GM12878 (cell line): Measurements from ENCODE around the gene NAV3. TPM values are rescaled to one million over a fixed set of nuclear protein-coding genes. Genes with fewer than 3 reads are reported as not detected.

Experiments used
- ATAC-seq: fragments of 200-7000 bp; cut with Tn5 transposase; 3 replicates; pipeline ENCODE4 v1.9.1; 2020; ENCODE audit warnings: mild to moderate bottlenecking, moderate library complexity
- BruUV-seq: library from RNA; stranded (reverse); fragments of 400-500 nt; replicated peaks from 2 replicates; lab custom pipeline; 2021; lab: Mats Ljungman, UMichigan
- CTCF ChIA-PET: fragments of 300-600 bp; sonication (Branson Sonifier 250); formaldehyde crosslinking; extraction: SDS; loops from one replicate; lab custom pipeline; 2021; ENCODE audit warnings: inconsistent platforms; lab: Yijun Ruan, JAX
- POLR2A ChIA-PET: fragments of 350-600 bp; formaldehyde crosslinking; extraction: SDS; loops from one replicate; lab custom pipeline; 2021; ENCODE audit warnings: inconsistent platforms; lab: Charles Lee
- RAD21 ChIA-PET: fragments of 300-600 bp; sonication (Branson Sonifier 250); formaldehyde crosslinking; loops from one replicate; lab custom pipeline; 2023; ENCODE audit warnings: antibody characterized with exemption; ENCODE audit not compliant: unreplicated experiment; lab: Charles Lee
- SMC1A ChIA-PET: fragments of 300-600 bp; sonication (Branson Sonifier 250); formaldehyde crosslinking; loops from one replicate; lab custom pipeline; 2023; ENCODE audit not compliant: unreplicated experiment, uncharacterized antibody; lab: Charles Lee
- DNase-seq: peaks from one replicate; pipeline ENCODE4 v3.0.0-alpha.2; 2011; ENCODE audit warnings: low read depth, low spot score
- FAIRE-seq: peaks from 3 replicates; lab custom pipeline; 2011; peaks lifted over from hg19 to GRCh38; lab: Jason Lieb, UNC
- H2AFZ ChIP-seq: 2 replicates; pipeline ENCODE4 v1.6.0; 2011; ENCODE audit warnings: low read depth, low read length, control low read depth; ENCODE audit not compliant: control insufficient read depth
- H3K27ac ChIP-seq: 2 replicates; pipeline ENCODE4 v1.5.1; 2011; ENCODE audit warnings: control low read depth; ENCODE audit not compliant: control insufficient read depth, insufficient read depth
- H3K27me3 ChIP-seq, 2 experiments: replicated peaks in 1 of 2; 2 replicates each; pipeline versions ENCODE4 v1.6.0 to v1.6.1; 2011; ENCODE audit warnings: low read length in 1 of 2; ENCODE audit not compliant: control insufficient read depth in 2 of 2, insufficient read depth in 2 of 2
- H3K36me3 ChIP-seq, 2 experiments: 2 replicates each; pipeline ENCODE4 v1.5.1; 2011; ENCODE audit warnings: low read length in 1 of 2; ENCODE audit not compliant: control insufficient read depth in 2 of 2, insufficient read depth in 2 of 2
- H3K4me1 ChIP-seq: 2 replicates; pipeline ENCODE4 v1.6.1; 2011; ENCODE audit warnings: mild to moderate bottlenecking, low read length, moderate library complexity, mixed read lengths; ENCODE audit not compliant: control insufficient read depth, insufficient read depth
- H3K4me2 ChIP-seq: 2 replicates; pipeline ENCODE4 v1.6.0; 2011; ENCODE audit warnings: control low read depth; ENCODE audit not compliant: control insufficient read depth, insufficient read depth
- H3K4me3 ChIP-seq: fragments of 200-600 bp; sonication (generic); 2 replicates; pipeline ENCODE4 v1.5.1; 2016
- H3K79me2 ChIP-seq: 2 replicates; pipeline ENCODE4 v1.6.0; 2011; ENCODE audit warnings: low read length; ENCODE audit not compliant: control insufficient read depth, insufficient read depth
- H3K9ac ChIP-seq: 2 replicates; pipeline ENCODE4 v1.8.0; 2011; ENCODE audit warnings: low read length, control low read depth, mixed read lengths; ENCODE audit not compliant: control insufficient read depth, insufficient read depth
- H3K9me3 ChIP-seq: replicated peaks from 3 replicates; pipeline ENCODE4 v1.5.1; 2011; ENCODE audit warnings: mild to moderate bottlenecking, low read length; ENCODE audit not compliant: control insufficient read depth, insufficient read depth
- H4K20me1 ChIP-seq: 2 replicates; pipeline ENCODE4 v1.6.0; 2011; ENCODE audit not compliant: control insufficient read depth, insufficient read depth
- E2F4 ChIP-seq: IDR thresholded peaks from 2 replicates; pipeline ENCODE4 v1.6.1; 2012; ENCODE audit warnings: low read depth, low read length, improper control_type of control experiment
- EGR1 ChIP-seq, 2 experiments: IDR thresholded peaks; 1 replicate in 1 of 2; 2 replicates in 1 of 2; pipeline ENCODE4 v1.6.1; 2011 to 2012; ENCODE audit warnings: low read depth in 2 of 2, low read length in 2 of 2, borderline replicate concordance in 1 of 2, mild to moderate bottlenecking in 1 of 2, moderate library complexity in 1 of 2
- GATAD2B ChIP-seq: fragments of 450-650 bp; conservative IDR thresholded peaks from 2 replicates; pipeline ENCODE4 v1.6.1; 2017; ENCODE audit warnings: low read depth, mild to moderate bottlenecking, moderate library complexity
- MEF2A ChIP-seq: IDR thresholded peaks from 2 replicates; pipeline ENCODE4 v1.6.1; 2011; ENCODE audit warnings: low read depth, mild to moderate bottlenecking, low read length, moderate library complexity; ENCODE audit not compliant: insufficient read depth
- NRF1 ChIP-seq: conservative IDR thresholded peaks from 2 replicates; pipeline ENCODE4 v1.6.1; 2011; ENCODE audit warnings: mild to moderate bottlenecking, low read depth, low read length, improper control_type of control experiment
- SREBF2 ChIP-seq: IDR thresholded peaks from 2 replicates; pipeline ENCODE4 v1.6.1; 2012; ENCODE audit warnings: mild to moderate bottlenecking, low read length
- TCF7 ChIP-seq: IDR thresholded peaks from 2 replicates; pipeline ENCODE4 v1.6.1; 2014; ENCODE audit warnings: antibody characterized with exemption, borderline replicate concordance
- WGBS: methylation state at CpG from one replicate; pipeline ENCODE4 v1.1.6; 2016; ENCODE audit warnings: low lambda C conversion rate; ENCODE audit not compliant: insufficient replicate concordance, insufficient coverage; ENCODE audit errors: missing lambda C conversion rate; 5-methylcytosine and 5-hydroxymethylcytosine counted together
- in situ Hi-C: fragments of 300-500 bp; cut with MboI; formaldehyde crosslinking; loops from 9 replicates; pipeline ENCODE4 v1.14.3; 2018; ENCODE audit warnings: mixed read lengths
- intact Hi-C: fragments of 100-400 bp; cut with micrococcal nuclease; formaldehyde crosslinking; loops from one replicate; pipeline ENCODE4 v1.14.2; 2022; ENCODE audit not compliant: unreplicated experiment
- polyA plus RNA-seq, 11 experiments: library from polyadenylated mRNA; depleted of rRNA in 4 of 11; unstranded in 6 of 11; stranded (reverse) in 5 of 11; fragments of >200 nt; fragmentation: Nextera tagmentation in 4 of 11; fragmentation: Illumina TruSeq in 1 of 11; extraction: Ambion mirVana in 4 of 11; extraction: Trizol in 1 of 11; gene quantifications; 1 replicate in 1 of 11; 2 replicates in 10 of 11; pipeline versions ENCODE4 v1.2.1 to v1.2.3, GENCODE V29; 2011 to 2016; ENCODE audit warnings: inconsistent platforms in 2 of 11, missing spikeins in 2 of 11, low read depth in 1 of 11
- total RNA-seq, 4 experiments: library from RNA; depleted of rRNA in 3 of 4; stranded (reverse); fragments of >200 nt in 3 of 4; fragmentation: Illumina TruSeq in 1 of 4; extraction: Trizol in 1 of 4; gene quantifications; 2 replicates each; pipeline versions ENCODE4 v1.2.1 to v1.2.3, GENCODE V29; 2013 to 2021
- TF ChIP-seq, protein P1 (sequence below): fragments of 450-650 bp; conservative IDR thresholded peaks from 2 replicates; pipeline ENCODE4 v1.6.1; 2017; ENCODE audit warnings: mild to moderate bottlenecking, moderate library complexity

NAV3 gene
- total and polyA plus RNA-seq, 10 of the 15 experiments (the other 5 are each of a cell fraction or from before 2014, with no cell fraction given), result 0.05 to 0.51 (median 0.22) TPM; not detected in 1

GRCh38 chr12:78236264-78236663 is 405.6 kb downstream of the NAV3 start:
- BruUV-seq, result no TSS peak
- no peaks in the 10 kb centered on the region for H3K27me3 ChIP-seq
- H3K9me3 ChIP-seq, result no peaks in the 10 kb centered on the region
- SMC1A ChIA-PET, result no interaction called here
- CTCF ChIA-PET, result no interaction called here
- H3K79me2 ChIP-seq, result no peaks in the 10 kb centered on the region
- no peak for TF ChIP-seq SREBF2
- TF ChIP-seq MEF2A, result no peak
- intact Hi-C loops, result no loop called here
- no peaks in the 10 kb centered on the region for H4K20me1 ChIP-seq
- H3K27ac ChIP-seq, result no peak overlapping the region
- no peaks in the 10 kb centered on the region for H3K4me1 ChIP-seq
- POLR2A ChIA-PET, result no interaction called here
- no peak overlapping the region for H3K9ac ChIP-seq
- 0% methylated on average over 1 of the region's 1 CpG for WGBS
- no peak for DNase-seq
- no peak overlapping the region for H2AFZ ChIP-seq
- in situ Hi-C loops, result no loop called here
- RAD21 ChIA-PET, result no interaction called here
- no peak for FAIRE-seq
- H3K36me3 ChIP-seq, result no peaks in the 10 kb centered on the region
- ATAC-seq, result no peak
- H3K4me3 ChIP-seq, result no peak overlapping the region
- H3K4me2 ChIP-seq, result no peak overlapping the region

DNA sequence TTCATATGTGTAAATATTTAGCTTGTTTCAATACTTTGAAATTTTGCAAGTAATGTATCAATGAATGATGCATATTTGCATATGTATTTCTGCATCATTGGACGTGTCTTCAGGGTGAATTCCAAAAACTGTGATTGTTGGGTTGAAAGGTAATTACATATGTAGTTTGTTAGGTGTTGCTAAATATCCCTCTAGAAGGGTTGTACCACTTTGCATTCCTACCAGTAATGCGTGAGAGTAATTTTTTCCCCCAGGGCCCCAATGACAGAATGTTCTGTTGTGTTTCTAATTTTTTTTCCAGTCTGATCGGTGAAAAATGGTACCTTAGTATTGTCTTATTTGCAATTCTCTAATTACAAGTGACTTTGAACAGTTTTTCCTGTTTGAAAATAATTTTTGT is 408.9 kb downstream of the NAV3 start:
- no peak overlapping the region for H3K4me2 ChIP-seq
- no peaks in the 10 kb centered on the region for H3K79me2 ChIP-seq
- ChIA-PET RAD21 (no interaction called here), CTCF (interaction anchor here (2.0 to 2.1 kb wide), 2 partner anchors 10 to 93 kb away, joined by 5 read pairs; no protein-coding TSS in a partner anchor), POLR2A (no interaction called here), SMC1A (no interaction called here)
- 2% methylated on average over 3 of the region's 3 CpGs for WGBS
- no peaks in the 10 kb centered on the region for H3K9me3 ChIP-seq
- ATAC-seq (no peak), DNase-seq (no peak), FAIRE-seq (no peak)
- TF ChIP-seq E2F4 (no peak), GATAD2B (no peak), EGR1 (IDR thresholded peaks at IDR 0.05; ENCODE audit: borderline replicate concordance in 1 of 2, low read depth in 2 of 2, low read length in 2 of 2) (no peak), TCF7 (no peak), NRF1 (no peak)
- TF ChIP-seq, protein P1, sequence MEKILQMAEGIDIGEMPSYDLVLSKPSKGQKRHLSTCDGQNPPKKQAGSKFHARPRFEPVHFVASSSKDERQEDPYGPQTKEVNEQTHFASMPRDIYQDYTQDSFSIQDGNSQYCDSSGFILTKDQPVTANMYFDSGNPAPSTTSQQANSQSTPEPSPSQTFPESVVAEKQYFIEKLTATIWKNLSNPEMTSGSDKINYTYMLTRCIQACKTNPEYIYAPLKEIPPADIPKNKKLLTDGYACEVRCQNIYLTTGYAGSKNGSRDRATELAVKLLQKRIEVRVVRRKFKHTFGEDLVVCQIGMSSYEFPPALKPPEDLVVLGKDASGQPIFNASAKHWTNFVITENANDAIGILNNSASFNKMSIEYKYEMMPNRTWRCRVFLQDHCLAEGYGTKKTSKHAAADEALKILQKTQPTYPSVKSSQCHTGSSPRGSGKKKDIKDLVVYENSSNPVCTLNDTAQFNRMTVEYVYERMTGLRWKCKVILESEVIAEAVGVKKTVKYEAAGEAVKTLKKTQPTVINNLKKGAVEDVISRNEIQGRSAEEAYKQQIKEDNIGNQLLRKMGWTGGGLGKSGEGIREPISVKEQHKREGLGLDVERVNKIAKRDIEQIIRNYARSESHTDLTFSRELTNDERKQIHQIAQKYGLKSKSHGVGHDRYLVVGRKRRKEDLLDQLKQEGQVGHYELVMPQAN, result no peak
- H3K27ac ChIP-seq, result no peak overlapping the region
- H3K9ac ChIP-seq, result no peak overlapping the region
- H3K27me3 ChIP-seq, result no peaks in the 10 kb centered on the region
- H3K36me3 ChIP-seq, result no peaks in the 10 kb centered on the region
- no peaks in the 10 kb centered on the region for H4K20me1 ChIP-seq
- in situ Hi-C loops, result no loop called here
- no peak overlapping the region for H2AFZ ChIP-seq
- H3K4me1 ChIP-seq, result no peaks in the 10 kb centered on the region
- no TSS peak for BruUV-seq
- intact Hi-C loops, result no loop called here
- no peak overlapping the region for H3K4me3 ChIP-seq
